ENCODE measurements around the gene ROBO1. TPM values are rescaled to one million over a fixed set of nuclear protein-coding genes. Genes with fewer than 3 reads are reported as not detected.

ROBO1 gene
- total RNA-seq, 3 donors from 2014 or later = 12.7 to 50.7 (median 23.6) TPM

DNA sequence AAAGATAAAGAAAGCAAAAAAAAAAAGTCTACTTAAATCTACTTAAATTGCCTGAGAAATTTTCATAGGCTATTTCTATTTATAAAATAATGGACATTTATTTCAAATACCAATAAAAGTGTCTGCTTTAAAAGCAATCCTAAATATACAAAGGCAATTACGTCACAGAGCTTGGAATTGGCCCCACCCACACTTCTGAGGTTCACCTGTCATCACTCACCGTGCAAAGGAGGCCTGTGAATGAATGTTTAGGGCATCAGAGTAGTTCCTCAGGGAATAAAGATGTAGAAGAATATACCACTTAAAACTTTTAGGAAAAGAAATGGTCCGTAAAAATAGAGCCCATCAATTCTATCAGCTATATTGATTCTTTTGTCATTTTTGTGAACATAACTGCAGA, 621.8 kb downstream of the ROBO1 start:
- H3K36me3 ChIP-seq = no peaks in the 10 kb centered on the region
- intact Hi-C loops (cut with DNase I; ENCODE audit: low total_unique reads) = no loop called here
- no peaks in the 10 kb centered on the region for H3K27me3 ChIP-seq
- H3K4me1 ChIP-seq = no peaks in the 10 kb centered on the region
- H3K9me3 ChIP-seq = no peaks in the 10 kb centered on the region
- no peak overlapping the region for H3K4me3 ChIP-seq
- no peak overlapping the region for H3K27ac ChIP-seq
- TF ChIP-seq POLR2A (IDR thresholded peaks at IDR 0.05) = no peak
- no peak for TF ChIP-seq CTCF (IDR thresholded peaks at IDR 0.05)
- TF ChIP-seq POLR2AphosphoS5 (IDR thresholded peaks at IDR 0.05) = no peak
- no peak for DNase-seq (ENCODE audit: low spot score in 2 of 2)

DNA sequence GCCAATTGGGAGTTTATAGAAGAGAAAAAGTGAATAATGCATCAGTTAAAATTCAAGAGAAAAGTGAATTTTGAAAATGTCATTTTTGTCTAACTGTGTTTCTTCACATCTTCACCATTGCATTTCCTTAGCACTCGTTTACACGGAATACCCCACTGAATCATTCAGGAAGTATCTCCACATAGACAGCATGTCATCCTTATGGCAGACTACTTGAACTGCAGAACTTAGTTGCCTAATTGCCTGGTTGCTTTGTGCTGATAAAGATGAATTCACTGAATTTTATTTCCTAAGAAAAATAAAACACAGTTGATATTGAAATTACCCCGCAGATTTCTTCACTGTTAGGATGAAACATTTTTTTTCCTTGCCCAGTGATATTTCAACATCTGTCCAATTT, 627.1 kb downstream of the ROBO1 start:
- TF ChIP-seq POLR2A (IDR thresholded peaks at IDR 0.05) (no peak), CTCF (IDR thresholded peaks at IDR 0.05) (no peak), POLR2AphosphoS5 (IDR thresholded peaks at IDR 0.05) (no peak)
- DNase-seq (ENCODE audit: low spot score in 2 of 2) = no peak
- Histone ChIP-seq H3K27ac (no peak overlapping the region), H3K36me3 (no peaks in the 10 kb centered on the region), H3K9me3 (no peaks in the 10 kb centered on the region), H3K4me3 (no peak overlapping the region), H3K27me3 (no peaks in the 10 kb centered on the region), H3K4me1 (no peaks in the 10 kb centered on the region)
- intact Hi-C loops (cut with DNase I; ENCODE audit: low total_unique reads) = no loop called here

DNA sequence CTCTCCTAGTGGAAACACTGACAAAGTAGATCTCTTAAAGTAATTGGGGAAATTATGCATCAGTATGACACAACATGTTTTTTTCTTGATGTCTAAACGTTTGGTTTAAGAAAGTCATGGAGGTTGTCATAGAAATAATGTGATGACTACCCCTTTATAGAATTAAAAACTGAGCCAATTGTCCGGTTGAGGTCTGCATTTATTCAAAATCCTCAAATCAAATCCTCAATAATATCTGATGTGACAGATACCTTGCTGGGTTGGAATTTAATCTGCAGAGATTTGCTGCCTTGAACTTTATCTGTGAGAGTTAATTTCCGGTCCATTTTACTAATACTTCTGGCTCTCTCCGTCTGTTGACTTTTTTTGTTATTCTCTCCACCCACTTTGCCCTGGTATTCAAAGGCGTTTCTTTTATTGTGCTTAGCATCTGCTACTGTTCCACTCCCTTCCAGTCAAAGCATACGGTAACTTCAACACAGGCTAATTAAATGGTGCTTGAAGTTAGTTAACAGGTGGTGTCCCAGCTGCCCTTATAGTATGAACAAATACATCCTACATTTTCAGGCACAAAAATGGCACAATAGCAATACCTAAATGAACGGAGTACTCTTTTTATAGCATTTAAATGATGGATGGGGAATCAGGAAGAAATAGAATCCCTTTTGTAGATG, 628.3 kb downstream of the ROBO1 start:
- intact Hi-C loops (cut with DNase I; ENCODE audit: low total_unique reads) = no loop called here
- no peak for TF ChIP-seq CTCF (IDR thresholded peaks at IDR 0.05)
- no peak for TF ChIP-seq POLR2A (IDR thresholded peaks at IDR 0.05)
- no peak for TF ChIP-seq POLR2AphosphoS5 (IDR thresholded peaks at IDR 0.05)

DNA sequence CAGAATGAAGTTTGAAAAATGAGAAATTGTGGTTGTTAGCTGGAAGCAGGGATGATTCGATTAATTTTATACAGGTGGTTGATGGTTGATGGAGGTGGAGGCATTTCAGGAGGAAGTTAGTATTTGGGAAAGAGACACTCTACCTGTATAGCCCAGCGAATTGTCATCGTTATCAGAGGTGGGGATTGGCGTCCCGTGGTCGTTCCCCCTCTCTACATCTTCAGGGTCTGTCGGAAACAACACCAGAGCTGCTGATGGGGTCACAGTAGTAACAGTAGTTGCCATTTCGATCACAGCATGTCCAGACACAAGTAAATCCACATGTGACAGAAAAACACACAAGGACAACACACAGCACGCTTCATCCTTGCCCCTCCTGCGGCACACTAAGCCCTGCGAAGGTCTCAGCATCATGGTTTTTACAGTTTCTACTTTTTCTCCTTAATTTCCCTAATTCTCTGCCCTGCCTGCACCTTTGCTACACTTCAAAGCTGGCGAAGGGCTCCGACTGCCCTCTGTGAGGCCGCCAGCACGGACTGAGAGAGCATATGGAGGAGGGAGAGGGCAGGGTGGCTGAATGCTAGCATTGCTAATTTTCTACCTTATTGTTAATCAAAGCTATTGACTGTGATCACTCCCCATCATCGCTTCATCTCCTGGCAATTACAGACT, 642.3 kb downstream of the ROBO1 start:
- Histone ChIP-seq H3K27ac (no peak overlapping the region), H3K4me3 (no peak overlapping the region), H3K4me1 (no peaks in the 10 kb centered on the region), H3K36me3 (no peaks in the 10 kb centered on the region), H3K27me3 (peaks cover 0 to 4% of the 10 kb centered on the region in 2 donors), H3K9me3 (peaks cover 0 to 3% of the 10 kb centered on the region in 2 donors)
- intact Hi-C loops (cut with DNase I; ENCODE audit: low total_unique reads) = no loop called here
- no peak for DNase-seq (ENCODE audit: low spot score in 2 of 2)
- TF ChIP-seq CTCF (IDR thresholded peaks at IDR 0.05) (no peak), POLR2AphosphoS5 (IDR thresholded peaks at IDR 0.05) (no peak), POLR2A (IDR thresholded peaks at IDR 0.05) (no peak)

More for the DNA sequence above, 628.3 kb downstream of the ROBO1 start:
- Histone ChIP-seq H3K9me3 (no peaks in the 10 kb centered on the region), H3K4me3 (no peak overlapping the region), H3K4me1 (no peaks in the 10 kb centered on the region), H3K27me3 (no peaks in the 10 kb centered on the region), H3K36me3 (no peaks in the 10 kb centered on the region), H3K27ac (no peak overlapping the region)
- DNase-seq (ENCODE audit: low spot score in 2 of 2) = no peak

- no peaks in the 10 kb centered on the region for H3K4me1 ChIP-seq
- H3K9me3 ChIP-seq = no peaks in the 10 kb centered on the region
- no peak for DNase-seq (ENCODE audit: low spot score in 2 of 2)
- no peak overlapping the region for H3K4me3 ChIP-seq
- no peaks in the 10 kb centered on the region for H3K36me3 ChIP-seq
- intact Hi-C loops (cut with DNase I; ENCODE audit: low total_unique reads) = no loop called here
- no peaks in the 10 kb centered on the region for H3K27me3 ChIP-seq
- no peak overlapping the region for H3K27ac ChIP-seq
- TF ChIP-seq POLR2AphosphoS5 (IDR thresholded peaks at IDR 0.05) (no peak), POLR2A (IDR thresholded peaks at IDR 0.05) (no peak), CTCF (IDR thresholded peaks at IDR 0.05) (no peak)
Observed at GRCh38 chr3:79115458-79115857, 652.3 kb downstream of the ROBO1 start.
